ENCODE results near the gene BLOC1S4.

The BLOC1S4 gene

DNA sequence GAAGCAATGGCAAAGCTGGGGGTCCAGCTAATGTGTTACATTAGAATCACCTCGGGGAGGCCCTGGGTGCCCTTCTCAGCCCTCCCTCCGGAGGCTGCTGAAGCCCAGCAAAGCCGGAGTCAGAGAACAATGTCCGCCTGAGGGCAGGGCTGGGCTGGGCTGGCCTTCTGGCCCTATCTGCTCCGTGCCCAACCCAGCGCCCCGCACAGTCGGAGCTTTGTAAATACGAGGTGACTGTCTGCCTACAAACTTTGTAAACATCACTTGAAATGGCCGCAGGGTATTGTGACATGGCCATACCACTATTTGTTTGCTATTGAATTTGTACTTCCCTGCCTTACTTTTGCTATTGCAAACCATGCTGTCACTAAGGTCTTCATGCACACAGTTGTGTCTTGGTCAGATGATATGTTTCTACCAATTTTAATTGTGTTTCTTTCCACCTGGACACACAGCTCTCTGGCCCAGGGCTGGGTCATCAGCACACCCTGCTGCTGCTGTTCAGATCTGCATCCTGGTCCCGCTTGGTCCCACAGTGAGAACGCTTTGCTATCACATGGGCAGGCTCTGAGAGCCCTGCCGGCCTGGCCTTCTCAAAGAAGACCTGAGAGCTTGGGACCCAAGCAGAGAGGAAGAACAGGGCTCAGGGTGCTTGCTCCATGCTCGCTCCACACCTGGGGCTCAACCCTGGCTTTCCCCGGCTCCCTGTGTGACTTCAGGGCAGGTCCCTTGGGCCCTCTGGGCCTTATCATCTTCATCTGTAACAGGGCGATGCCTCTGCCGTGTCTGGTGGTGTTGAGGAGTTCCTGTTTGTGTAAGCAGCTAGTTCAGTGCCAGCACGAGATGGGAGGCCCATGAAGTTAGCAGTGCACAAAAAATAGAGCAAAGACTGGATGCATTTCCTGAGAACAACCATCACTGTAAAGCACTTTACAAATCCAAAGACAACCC, 20.0 kb upstream of the BLOC1S4 start:
- no peak overlapping the region for H4K8ac ChIP-seq (ENCODE audit: low read depth, low read length)
- H2AK5ac ChIP-seq (ENCODE audit: low read depth, low read length): peak overlapping the region; percentile 34
- H3K23ac ChIP-seq (ENCODE audit: low read depth, low read length, poor library complexity): peak overlapping the region; percentile 62
- no peak overlapping the region for H2AFZ ChIP-seq (ENCODE audit: low read length)
- H3K27me3 ChIP-seq (ENCODE audit: control insufficient read depth in 3 of 3, insufficient read depth in 3 of 3, low read depth in 1 of 3, low read length in 3 of 3): no peaks in the 10 kb centered on the region
- no peak for DNase-seq (ENCODE audit: low spot score)
- H2BK15ac ChIP-seq (ENCODE audit: low read length): no peak overlapping the region
- H2BK5ac ChIP-seq (ENCODE audit: low read length): no peak overlapping the region
- no peak overlapping the region for H2BK120ac ChIP-seq (ENCODE audit: low read depth, low read length)
- H3K79me1 ChIP-seq (ENCODE audit: low read depth, low read length): peaks cover 2% of the 10 kb centered on the region
- H3K4me1 ChIP-seq (ENCODE audit: control insufficient read depth in 2 of 2, insufficient read depth in 1 of 2, low read depth in 1 of 2, low read length in 2 of 2): no peaks in the 10 kb centered on the region
- H4K91ac ChIP-seq (ENCODE audit: low read depth, low read length, poor library complexity): no peak overlapping the region
- no CpG with 5 or more reads among the region's 18 CpGs for WGBS, 2 donors (ENCODE audit: extremely low coverage in 2 of 2, insufficient read length in 2 of 2, insufficient replicate concordance in 1 of 2)
- H2BK12ac ChIP-seq (ENCODE audit: low read length): no peak overlapping the region
- peaks cover 0 to 10% of the 10 kb centered on the region in 2 donors for H3K36me3 ChIP-seq (replicated peaks in 1 of 2; ENCODE audit: control insufficient read depth in 2 of 2, insufficient read depth in 2 of 2, low read length in 2 of 2)
- H3K14ac ChIP-seq (ENCODE audit: low read length): no peak overlapping the region
- H3K27ac ChIP-seq (replicated peaks; ENCODE audit: low read length): no peak overlapping the region
- no peak overlapping the region for H3K9ac ChIP-seq (ENCODE audit: low read depth, low read length, poor library complexity)
- H3K9me3 ChIP-seq (replicated peaks in 1 of 2; ENCODE audit: control insufficient read depth in 2 of 2, insufficient read depth in 1 of 2, low read depth in 1 of 2, low read length in 2 of 2): no peaks in the 10 kb centered on the region
- H3K4me3 ChIP-seq (ENCODE audit: low read length in 2 of 2): no peak overlapping the region
- no peak overlapping the region for H3K18ac ChIP-seq (ENCODE audit: low read length)
- H3K4ac ChIP-seq (ENCODE audit: low read length): no peak overlapping the region
- H3K4me2 ChIP-seq (ENCODE audit: insufficient read depth, low read length, poor library complexity, severe bottlenecking): no peak overlapping the region

DNA sequence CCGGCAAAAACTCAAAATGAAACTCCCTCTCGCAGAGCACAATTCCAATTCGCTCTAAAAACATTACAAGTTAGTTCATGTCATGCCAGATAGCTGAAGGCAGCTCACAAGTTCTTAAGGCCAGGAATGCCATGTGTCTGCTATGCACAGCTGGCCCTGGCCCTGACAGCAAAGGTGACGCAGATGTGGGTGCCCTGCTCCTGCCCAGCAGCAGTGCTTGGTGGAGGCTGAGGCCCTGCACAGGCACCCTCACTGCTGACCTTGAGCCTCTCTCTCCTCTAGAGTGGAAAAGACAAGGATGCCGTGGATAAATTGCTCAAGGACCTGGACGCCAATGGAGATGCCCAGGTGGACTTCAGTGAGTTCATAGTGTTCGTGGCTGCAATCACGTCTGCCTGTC, 19.4 kb upstream of the BLOC1S4 start:
- H3K23ac ChIP-seq (ENCODE audit: low read depth, low read length, poor library complexity): no peak overlapping the region
- no peaks in the 10 kb centered on the region for H3K4me1 ChIP-seq (ENCODE audit: control insufficient read depth in 2 of 2, insufficient read depth in 1 of 2, low read depth in 1 of 2, low read length in 2 of 2)
- no peak overlapping the region for H3K9ac ChIP-seq (ENCODE audit: low read depth, low read length, poor library complexity)
- H3K27me3 ChIP-seq (ENCODE audit: control insufficient read depth in 3 of 3, insufficient read depth in 3 of 3, low read depth in 1 of 3, low read length in 3 of 3): no peaks in the 10 kb centered on the region
- no peak overlapping the region for H2BK5ac ChIP-seq (ENCODE audit: low read length)
- H2AFZ ChIP-seq (ENCODE audit: low read length): no peak overlapping the region
- H2BK15ac ChIP-seq (ENCODE audit: low read length): no peak overlapping the region
- no peak overlapping the region for H4K91ac ChIP-seq (ENCODE audit: low read depth, low read length, poor library complexity)
- H3K79me1 ChIP-seq (ENCODE audit: low read depth, low read length): peaks cover 2% of the 10 kb centered on the region
- no peak overlapping the region for H3K18ac ChIP-seq (ENCODE audit: low read length)
- H3K27ac ChIP-seq (replicated peaks; ENCODE audit: low read length): no peak overlapping the region
- no peak overlapping the region for H2BK120ac ChIP-seq (ENCODE audit: low read depth, low read length)
- peaks cover 0 to 3% of the 10 kb centered on the region in 2 donors for H3K9me3 ChIP-seq (replicated peaks in 1 of 2; ENCODE audit: control insufficient read depth in 2 of 2, insufficient read depth in 1 of 2, low read depth in 1 of 2, low read length in 2 of 2)
- no peak overlapping the region for H3K4me3 ChIP-seq (ENCODE audit: low read length in 2 of 2)
- no peak overlapping the region for H3K4ac ChIP-seq (ENCODE audit: low read length)
- no peak overlapping the region for H3K14ac ChIP-seq (ENCODE audit: low read length)
- WGBS, 2 donors (ENCODE audit: extremely low coverage in 2 of 2, insufficient read length in 2 of 2, insufficient replicate concordance in 1 of 2): no CpG with 5 or more reads among the region's 8 CpGs
- peaks cover 0 to 14% of the 10 kb centered on the region in 2 donors for H3K36me3 ChIP-seq (replicated peaks in 1 of 2; ENCODE audit: control insufficient read depth in 2 of 2, insufficient read depth in 2 of 2, low read length in 2 of 2)
- H3K4me2 ChIP-seq (ENCODE audit: insufficient read depth, low read length, poor library complexity, severe bottlenecking): no peak overlapping the region
- no peak overlapping the region for H2BK12ac ChIP-seq (ENCODE audit: low read length)
- no peak overlapping the region for H4K8ac ChIP-seq (ENCODE audit: low read depth, low read length)
- no peak for DNase-seq (ENCODE audit: low spot score)
- no peak overlapping the region for H2AK5ac ChIP-seq (ENCODE audit: low read depth, low read length)

DNA sequence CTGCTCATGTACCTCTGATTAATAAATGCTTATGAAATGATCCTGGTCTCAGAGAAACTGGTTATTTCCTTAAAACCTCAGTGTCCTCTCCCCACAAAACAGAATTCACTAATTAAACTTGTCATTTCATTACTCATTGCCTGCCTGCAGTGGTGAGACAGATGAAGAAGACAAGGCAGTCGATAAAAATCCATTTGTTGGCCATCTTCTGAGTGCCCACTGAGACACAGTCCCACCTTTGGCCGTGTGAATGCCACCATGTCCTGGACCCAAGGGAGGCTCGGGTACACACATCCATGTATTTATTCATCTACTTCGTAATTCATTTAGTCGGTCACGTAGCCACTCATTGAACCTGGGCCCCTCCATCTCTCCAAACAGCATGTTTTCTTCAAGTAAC, 18.8 kb upstream of the BLOC1S4 start:
- Histone ChIP-seq H3K27ac (replicated peaks; ENCODE audit: low read length) (no peak overlapping the region), H2BK12ac (ENCODE audit: low read length) (no peak overlapping the region)

GRCh38 chr4:6699388-6699787, 16.6 kb upstream of the BLOC1S4 start:
- Histone ChIP-seq H4K91ac (ENCODE audit: low read depth, low read length, poor library complexity) (no peak overlapping the region), H2AFZ (ENCODE audit: low read length) (no peak overlapping the region), H3K79me1 (ENCODE audit: low read depth, low read length) (peaks cover 5% of the 10 kb centered on the region), H3K14ac (ENCODE audit: low read length) (no peak overlapping the region), H3K18ac (ENCODE audit: low read length) (no peak overlapping the region), H4K8ac (ENCODE audit: low read depth, low read length) (no peak overlapping the region), H3K9ac (ENCODE audit: low read depth, low read length, poor library complexity) (no peak overlapping the region), H3K4me1 (ENCODE audit: control insufficient read depth in 2 of 2, insufficient read depth in 1 of 2, low read depth in 1 of 2, low read length in 2 of 2) (no peaks in the 10 kb centered on the region), H2BK5ac (ENCODE audit: low read length) (no peak overlapping the region), H3K4me2 (ENCODE audit: insufficient read depth, low read length, poor library complexity, severe bottlenecking) (no peak overlapping the region), H3K4me3 (ENCODE audit: low read length in 2 of 2) (no peak overlapping the region), H2BK120ac (ENCODE audit: low read depth, low read length) (no peak overlapping the region), H3K9me3 (replicated peaks in 1 of 2; ENCODE audit: control insufficient read depth in 2 of 2, insufficient read depth in 1 of 2, low read depth in 1 of 2, low read length in 2 of 2) (peaks cover 11 to 27% of the 10 kb centered on the region in 2 donors), H3K36me3 (replicated peaks in 1 of 2; ENCODE audit: control insufficient read depth in 2 of 2, insufficient read depth in 2 of 2, low read length in 2 of 2) (peaks cover 9 to 37% of the 10 kb centered on the region in 2 donors), H2BK12ac (ENCODE audit: low read length) (no peak overlapping the region), H3K23ac (ENCODE audit: low read depth, low read length, poor library complexity) (no peak overlapping the region), H3K27ac (replicated peaks; ENCODE audit: low read length) (no peak overlapping the region), H2BK15ac (ENCODE audit: low read length) (no peak overlapping the region), H3K4ac (ENCODE audit: low read length) (no peak overlapping the region), H3K27me3 (ENCODE audit: control insufficient read depth in 3 of 3, insufficient read depth in 3 of 3, low read depth in 1 of 3, low read length in 3 of 3) (no peaks in the 10 kb centered on the region), H2AK5ac (ENCODE audit: low read depth, low read length) (no peak overlapping the region)
- DNase-seq (ENCODE audit: low spot score): no peak
- no CpG with 5 or more reads among the region's 5 CpGs for WGBS, 2 donors (ENCODE audit: extremely low coverage in 2 of 2, insufficient read length in 2 of 2, insufficient replicate concordance in 1 of 2)

More for the DNA sequence above, 18.8 kb upstream of the BLOC1S4 start:
- Histone ChIP-seq H3K4me3 (ENCODE audit: low read length in 2 of 2) (no peak overlapping the region), H3K9me3 (replicated peaks in 1 of 2; ENCODE audit: control insufficient read depth in 2 of 2, insufficient read depth in 1 of 2, low read depth in 1 of 2, low read length in 2 of 2) (peaks cover 0 to 7% of the 10 kb centered on the region in 2 donors), H3K18ac (ENCODE audit: low read length) (no peak overlapping the region), H3K79me1 (ENCODE audit: low read depth, low read length) (peaks cover 2% of the 10 kb centered on the region), H2BK15ac (ENCODE audit: low read length) (no peak overlapping the region), H3K36me3 (replicated peaks in 1 of 2; ENCODE audit: control insufficient read depth in 2 of 2, insufficient read depth in 2 of 2, low read length in 2 of 2) (peaks cover 0 to 17% of the 10 kb centered on the region in 2 donors), H2BK120ac (ENCODE audit: low read depth, low read length) (no peak overlapping the region), H2AK5ac (ENCODE audit: low read depth, low read length) (no peak overlapping the region), H3K4ac (ENCODE audit: low read length) (no peak overlapping the region), H3K4me2 (ENCODE audit: insufficient read depth, low read length, poor library complexity, severe bottlenecking) (no peak overlapping the region), H3K9ac (ENCODE audit: low read depth, low read length, poor library complexity) (no peak overlapping the region), H3K23ac (ENCODE audit: low read depth, low read length, poor library complexity) (no peak overlapping the region), H2BK5ac (ENCODE audit: low read length) (no peak overlapping the region), H3K4me1 (ENCODE audit: control insufficient read depth in 2 of 2, insufficient read depth in 1 of 2, low read depth in 1 of 2, low read length in 2 of 2) (no peaks in the 10 kb centered on the region), H3K14ac (ENCODE audit: low read length) (no peak overlapping the region), H2AFZ (ENCODE audit: low read length) (no peak overlapping the region), H4K8ac (ENCODE audit: low read depth, low read length) (no peak overlapping the region), H4K91ac (ENCODE audit: low read depth, low read length, poor library complexity) (no peak overlapping the region), H3K27me3 (ENCODE audit: control insufficient read depth in 3 of 3, insufficient read depth in 3 of 3, low read depth in 1 of 3, low read length in 3 of 3) (no peaks in the 10 kb centered on the region)
- no peak for DNase-seq (ENCODE audit: low spot score)
- no CpG with 5 or more reads among the region's 6 CpGs for WGBS, 2 donors (ENCODE audit: extremely low coverage in 2 of 2, insufficient read length in 2 of 2, insufficient replicate concordance in 1 of 2)

All from neuronal stem cell (in vitro differentiated cells).